Measurements from ENCODE around the gene PDLIM5. TPM values are rescaled to one million over a fixed set of nuclear protein-coding genes. Genes with fewer than 3 reads are reported as not detected.

The PDLIM5 gene
- total and polyA plus RNA-seq, 2 of the 8 experiments (the other 6 are each of a cell fraction or from before 2014, with no cell fraction given) = 37.3 to 62.1 TPM

- no peak for TF ChIP-seq CREB1 (IDR thresholded peaks at IDR 0.05)
- no peak for TF ChIP-seq SUZ12 (IDR thresholded peaks at IDR 0.05; ENCODE audit: low read length)
Measured at GRCh38 chr4:94562285-94562684, 110.5 kb downstream of the PDLIM5 start (continued).

All from H1 (cell line).